Loucy (cell line): ENCODE data around the gene TMEM187.

Experiments
- H2AFZ ChIP-seq: fragments of 200-600 bp; sonication (generic); 2 replicates; pipeline ENCODE4 v1.6.0; 2016; ENCODE audit warnings: antibody characterized with exemption, mild to moderate bottlenecking, low read length, moderate library complexity
- H3F3A ChIP-seq: fragments of 200-600 bp; 2 replicates; pipeline ENCODE4 v1.6.0; 2016; ENCODE audit warnings: antibody characterized with exemption, low read depth, mild to moderate bottlenecking
- H3K27me3 ChIP-seq: fragments of 200-600 bp; sonication (generic); 2 replicates; pipeline ENCODE4 v1.6.1; 2014; ENCODE audit warnings: low read length, mild to moderate bottlenecking; ENCODE audit not compliant: insufficient read depth, poor library complexity, severe bottlenecking
- H3K36me3 ChIP-seq: fragments of 200-600 bp; sonication (generic); 2 replicates; pipeline ENCODE4 v1.6.1; 2016; ENCODE audit warnings: low read length; ENCODE audit not compliant: insufficient read depth
- H3K4me1 ChIP-seq: fragments of 200-600 bp; sonication (generic); 2 replicates; pipeline ENCODE4 v1.5.1; 2014; ENCODE audit warnings: low read length, mild to moderate bottlenecking; ENCODE audit not compliant: insufficient read depth, poor library complexity, severe bottlenecking
- H3K4me2 ChIP-seq: fragments of 200-600 bp; sonication (generic); 2 replicates; pipeline ENCODE4 v1.6.0; 2014; ENCODE audit warnings: antibody characterized with exemption, low read length, low read depth, mild to moderate bottlenecking; ENCODE audit not compliant: poor library complexity, severe bottlenecking
- H3K4me3 ChIP-seq: fragments of 200-600 bp; sonication (generic); 2 replicates; pipeline ENCODE4 v1.5.1; 2014; ENCODE audit warnings: low read length, mild to moderate bottlenecking, mixed read lengths; ENCODE audit not compliant: poor library complexity, severe bottlenecking
- H3K79me2 ChIP-seq: fragments of 200-600 bp; sonication (generic); 2 replicates; pipeline ENCODE4 v1.6.1; 2014; ENCODE audit warnings: low read length; ENCODE audit not compliant: insufficient read depth
- H3K9ac ChIP-seq: fragments of 200-600 bp; sonication (generic); 2 replicates; pipeline ENCODE4 v1.6.0; 2014; ENCODE audit warnings: mild to moderate bottlenecking, low read depth, low read length, moderate library complexity; ENCODE audit not compliant: poor library complexity, severe bottlenecking
- H3K9me2 ChIP-seq: fragments of 200-600 bp; sonication (generic); replicated peaks from 2 replicates; pipeline ENCODE4 v1.6.1; 2016; ENCODE audit warnings: low read depth, low read length, mixed read lengths
- H3K9me3 ChIP-seq: fragments of 200-600 bp; sonication (generic); 2 replicates; pipeline ENCODE4 v1.6.1; 2014; ENCODE audit warnings: mild to moderate bottlenecking, antibody characterized with exemption, low read length, low read depth; ENCODE audit not compliant: insufficient read depth
- H4K20me1 ChIP-seq: fragments of 200-600 bp; sonication (generic); 2 replicates; pipeline ENCODE4 v1.6.0; 2014; ENCODE audit warnings: antibody characterized with exemption, low read length, mild to moderate bottlenecking; ENCODE audit not compliant: insufficient read depth, poor library complexity, severe bottlenecking
- EZH2phosphoT487 ChIP-seq: fragments of 200-600 bp; IDR thresholded peaks from 2 replicates; pipeline ENCODE4 v1.6.1; 2018; ENCODE audit warnings: antibody characterized with exemption, mild to moderate bottlenecking, moderate library complexity, borderline replicate concordance
- TF ChIP-seq, protein P1 (sequence below): fragments of 200-600 bp; sonication (generic); conservative IDR thresholded peaks from 2 replicates; pipeline ENCODE4 v1.5.1; 2014; ENCODE audit warnings: mild to moderate bottlenecking, antibody characterized with exemption, low read length

The TMEM187 gene

DNA sequence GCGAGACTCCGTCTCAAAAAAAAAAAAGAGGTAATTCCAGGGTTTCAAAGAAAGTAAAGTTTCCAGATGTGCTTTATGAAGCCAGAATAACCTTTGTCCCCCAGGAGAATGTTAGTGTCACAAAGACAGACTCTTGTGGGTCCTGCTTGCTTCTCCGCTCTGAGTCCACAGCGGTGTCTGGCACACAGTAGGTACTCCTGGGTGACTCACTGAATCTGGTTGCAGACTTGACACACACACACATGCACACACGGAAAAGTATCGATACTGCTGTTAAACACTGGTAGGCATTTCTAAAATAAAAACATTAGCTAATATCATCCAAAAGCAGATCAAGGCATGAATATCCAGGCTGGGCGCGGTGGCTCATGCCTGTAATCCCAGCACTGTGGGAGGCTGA, 22.9 kb downstream of the TMEM187 start:
- H3K4me1 ChIP-seq: no peaks in the 10 kb centered on the region
- no peaks in the 10 kb centered on the region for H3K79me2 ChIP-seq
- no peak for TF ChIP-seq EZH2phosphoT487
- TF ChIP-seq, protein P1, sequence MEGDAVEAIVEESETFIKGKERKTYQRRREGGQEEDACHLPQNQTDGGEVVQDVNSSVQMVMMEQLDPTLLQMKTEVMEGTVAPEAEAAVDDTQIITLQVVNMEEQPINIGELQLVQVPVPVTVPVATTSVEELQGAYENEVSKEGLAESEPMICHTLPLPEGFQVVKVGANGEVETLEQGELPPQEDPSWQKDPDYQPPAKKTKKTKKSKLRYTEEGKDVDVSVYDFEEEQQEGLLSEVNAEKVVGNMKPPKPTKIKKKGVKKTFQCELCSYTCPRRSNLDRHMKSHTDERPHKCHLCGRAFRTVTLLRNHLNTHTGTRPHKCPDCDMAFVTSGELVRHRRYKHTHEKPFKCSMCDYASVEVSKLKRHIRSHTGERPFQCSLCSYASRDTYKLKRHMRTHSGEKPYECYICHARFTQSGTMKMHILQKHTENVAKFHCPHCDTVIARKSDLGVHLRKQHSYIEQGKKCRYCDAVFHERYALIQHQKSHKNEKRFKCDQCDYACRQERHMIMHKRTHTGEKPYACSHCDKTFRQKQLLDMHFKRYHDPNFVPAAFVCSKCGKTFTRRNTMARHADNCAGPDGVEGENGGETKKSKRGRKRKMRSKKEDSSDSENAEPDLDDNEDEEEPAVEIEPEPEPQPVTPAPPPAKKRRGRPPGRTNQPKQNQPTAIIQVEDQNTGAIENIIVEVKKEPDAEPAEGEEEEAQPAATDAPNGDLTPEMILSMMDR: no peak
- no peaks in the 10 kb centered on the region for H3K27me3 ChIP-seq
- no peaks in the 10 kb centered on the region for H3F3A ChIP-seq
- H3K9me2 ChIP-seq: no peaks in the 10 kb centered on the region
- H3K9ac ChIP-seq: no peak overlapping the region
- no peaks in the 10 kb centered on the region for H4K20me1 ChIP-seq
- no peaks in the 10 kb centered on the region for H3K36me3 ChIP-seq
- no peak overlapping the region for H3K4me2 ChIP-seq
- H2AFZ ChIP-seq: no peak overlapping the region
- no peak overlapping the region for H3K4me3 ChIP-seq
- H3K9me3 ChIP-seq: no peaks in the 10 kb centered on the region

DNA sequence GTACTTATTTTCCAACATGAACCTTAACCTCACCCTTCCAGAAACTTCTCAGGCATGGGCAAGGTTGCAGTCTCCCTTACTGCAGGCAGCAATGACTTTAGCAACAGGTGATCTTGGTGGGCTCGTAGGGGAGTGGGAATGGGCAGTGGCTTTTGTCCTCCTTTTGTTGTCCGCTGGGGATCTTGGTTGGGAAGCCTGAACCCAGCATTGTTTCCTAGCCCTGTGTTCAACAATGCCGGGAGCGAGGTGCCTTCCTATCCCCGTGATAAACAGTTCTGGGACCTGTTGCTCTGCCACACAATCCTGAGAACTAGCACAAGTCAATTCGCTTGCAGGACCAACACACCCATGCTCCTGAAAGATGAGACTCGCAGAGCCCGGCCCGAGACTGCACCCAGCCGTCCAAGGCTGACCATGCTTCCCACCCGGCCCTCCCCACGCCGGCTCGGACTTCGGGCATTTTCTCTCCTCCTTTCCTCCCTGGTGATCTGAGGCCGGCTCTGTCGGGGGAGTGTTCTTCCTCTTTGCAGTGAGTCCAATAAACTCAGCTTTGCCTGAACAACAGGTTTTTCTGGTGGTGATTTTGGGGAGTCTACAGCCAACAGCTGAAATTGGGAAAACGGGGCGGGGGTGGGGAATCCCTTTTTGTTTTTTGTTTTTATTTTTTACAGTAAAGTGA, 26.9 kb downstream of the TMEM187 start:
- Histone ChIP-seq H3K4me3 (no peak overlapping the region), H3F3A (no peaks in the 10 kb centered on the region), H3K79me2 (no peaks in the 10 kb centered on the region), H3K4me1 (peaks cover 21% of the 10 kb centered on the region), H3K9me3 (no peaks in the 10 kb centered on the region), H3K9ac (no peak overlapping the region), H3K9me2 (no peaks in the 10 kb centered on the region), H3K4me2 (no peak overlapping the region), H3K36me3 (no peaks in the 10 kb centered on the region), H3K27me3 (no peaks in the 10 kb centered on the region), H4K20me1 (no peaks in the 10 kb centered on the region), H2AFZ (no peak overlapping the region)
- TF ChIP-seq EZH2phosphoT487: no peak
- TF ChIP-seq, protein P1: no peak

DNA sequence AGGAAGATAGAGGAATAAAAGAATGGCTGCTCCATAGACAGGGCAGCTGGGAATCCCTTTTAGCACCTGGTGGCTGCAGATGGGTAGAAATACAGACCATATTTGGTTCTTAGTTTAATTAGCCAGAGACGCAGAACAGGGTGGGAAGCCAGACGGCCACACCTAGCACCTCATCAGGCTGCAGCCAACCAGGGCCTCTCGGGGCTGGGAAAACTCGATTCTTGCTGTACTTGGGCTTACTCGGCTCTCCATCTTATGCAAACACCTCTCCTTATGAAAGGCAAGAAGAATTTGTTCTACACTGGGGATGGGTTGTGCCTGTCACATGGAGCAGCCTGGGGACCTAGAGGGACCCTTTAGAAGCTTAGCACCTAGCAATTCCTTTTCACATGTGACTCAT, 27.5 kb downstream of the TMEM187 start:
- H3K9ac ChIP-seq: no peak overlapping the region
- H3K9me3 ChIP-seq: no peaks in the 10 kb centered on the region
- H3K36me3 ChIP-seq: no peaks in the 10 kb centered on the region
- no peaks in the 10 kb centered on the region for H3F3A ChIP-seq
- H3K4me2 ChIP-seq: no peak overlapping the region
- H3K9me2 ChIP-seq: no peaks in the 10 kb centered on the region
- TF ChIP-seq EZH2phosphoT487: no peak
- TF ChIP-seq, protein P1: no peak
- no peaks in the 10 kb centered on the region for H3K27me3 ChIP-seq
- H4K20me1 ChIP-seq: no peaks in the 10 kb centered on the region
- peaks cover 21% of the 10 kb centered on the region for H3K4me1 ChIP-seq
- H3K79me2 ChIP-seq: no peaks in the 10 kb centered on the region
- H3K4me3 ChIP-seq: no peak overlapping the region
- no peak overlapping the region for H2AFZ ChIP-seq
